Smooth muscle cell (in vitro differentiated cells): Measurements from ENCODE around the gene SAFB. TPM values are rescaled to one million over a fixed set of nuclear protein-coding genes. Genes with fewer than 3 reads are reported as not detected.
A peak's percentile ranks its signal among the peaks of the same experiment; 100 is the strongest.

Experiments used
- DNase-seq: peaks from one replicate; lab custom pipeline; 2025; ENCODE audit not compliant: unreplicated experiment; lab: John Stamatoyannopoulos, UW
- H2AFZ ChIP-seq: fragments of 200-600 bp; sonication (generic); 2 replicates; pipeline ENCODE4 v1.6.0; 2016; ENCODE audit warnings: antibody characterized with exemption, low read depth, mild to moderate bottlenecking
- H3F3A ChIP-seq: fragments of 200-600 bp; sonication (generic); 2 replicates; pipeline ENCODE4 v1.6.0; 2017; ENCODE audit warnings: antibody characterized with exemption, low read depth
- H3K27ac ChIP-seq: fragments of 200-600 bp; sonication (generic); 2 replicates; pipeline ENCODE4 v1.5.1; 2016; ENCODE audit warnings: low read depth, mild to moderate bottlenecking
- H3K27me3 ChIP-seq: fragments of 200-600 bp; sonication (generic); 2 replicates; pipeline ENCODE4 v1.6.1; 2016; ENCODE audit warnings: low read depth, mild to moderate bottlenecking
- H3K36me3 ChIP-seq: fragments of 200-600 bp; sonication (generic); 2 replicates; pipeline ENCODE4 v1.5.1; 2016; ENCODE audit warnings: low read depth
- H3K4me1 ChIP-seq: fragments of 200-600 bp; sonication (generic); 2 replicates; pipeline ENCODE4 v1.5.1; 2016; ENCODE audit warnings: low read depth
- H3K4me2 ChIP-seq: fragments of 200-600 bp; sonication (generic); 2 replicates; pipeline ENCODE4 v1.6.0; 2016; ENCODE audit warnings: mild to moderate bottlenecking
- H3K4me3 ChIP-seq: fragments of 200-600 bp; sonication (generic); 2 replicates; pipeline ENCODE4 v1.5.1; 2016; ENCODE audit warnings: mild to moderate bottlenecking
- H3K79me2 ChIP-seq: fragments of 200-600 bp; sonication (generic); 2 replicates; pipeline ENCODE4 v1.6.0; 2016; ENCODE audit warnings: low read depth, mild to moderate bottlenecking
- H3K9ac ChIP-seq: fragments of 200-600 bp; sonication (generic); 2 replicates; pipeline ENCODE4 v1.6.0; 2016; ENCODE audit warnings: low read depth
- H3K9me3 ChIP-seq: fragments of 200-600 bp; sonication (generic); replicated peaks from 2 replicates; pipeline ENCODE4 v1.5.1; 2016; ENCODE audit warnings: low read depth
- H4K20me1 ChIP-seq: fragments of 200-600 bp; sonication (generic); 2 replicates; pipeline ENCODE4 v1.6.0; 2016; ENCODE audit warnings: low read depth
- CTCF ChIP-seq: fragments of 200-600 bp; sonication (generic); IDR thresholded peaks from 2 replicates; pipeline ENCODE4 v1.5.1; 2017; ENCODE audit warnings: borderline replicate concordance, mild to moderate bottlenecking, antibody characterized with exemption; ENCODE audit not compliant: insufficient read depth, poor library complexity, severe bottlenecking
- WGBS: methylation state at CpG from one replicate; pipeline ENCODE4 v1.1.7; 2016; ENCODE audit warnings: low lambda C conversion rate; 5-methylcytosine and 5-hydroxymethylcytosine counted together
- polyA plus RNA-seq: library from polyadenylated mRNA; unstranded; fragments of >200 nt; fragmentation: Nextera tagmentation; extraction: Ambion mirVana; gene quantifications from 2 replicates; pipeline ENCODE4 v1.2.1, GENCODE V29; 2016
- total RNA-seq: library from RNA; depleted of rRNA; stranded (reverse); fragments of >200 nt; gene quantifications from 2 replicates; pipeline ENCODE4 v1.2.3, GENCODE V29; 2014

The SAFB gene
- total and polyA plus RNA-seq, 2 experiments from 2014 or later = 22.8 to 74.3 TPM

- peak; percentile 84 for TF ChIP-seq CTCF
- peaks cover 56% of the 10 kb centered on the region for H4K20me1 ChIP-seq
- under 1% methylated on average over 73 of the region's 73 CpGs for WGBS
- H3K4me1 ChIP-seq = peaks cover 10% of the 10 kb centered on the region
- H3K9me3 ChIP-seq = no peaks in the 10 kb centered on the region
- peaks cover 52% of the 10 kb centered on the region for H3K79me2 ChIP-seq
- peak; percentile 94 for DNase-seq
- H2AFZ ChIP-seq = no peak within 1 kb of the TSS
- H3K9ac ChIP-seq = peak within 1 kb of the TSS; percentile 88
- H3F3A ChIP-seq = peaks cover 20% of the 10 kb centered on the region
- peak within 1 kb of the TSS; percentile 69 for H3K27ac ChIP-seq
- H3K27me3 ChIP-seq = no peaks in the 10 kb centered on the region
- peak within 1 kb of the TSS; percentile 90 for H3K4me2 ChIP-seq
- peak within 1 kb of the TSS; percentile 74 for H3K4me3 ChIP-seq
- no peaks in the 10 kb centered on the region for H3K36me3 ChIP-seq
Observed at GRCh38 chr19:5690125-5690954, 67.5 kb downstream of the SAFB start, which contains the start of gene RPL36. Gene RPL36, plus strand, starts transcription at chr19:5690295. Its CDS starts 213 bp downstream, at chr19:5690508.

- Histone ChIP-seq H3K27ac (peak overlapping the region; percentile 69), H3K79me2 (peaks cover 58% of the 10 kb centered on the region), H4K20me1 (peaks cover 63% of the 10 kb centered on the region), H3K27me3 (no peaks in the 10 kb centered on the region), H3K9me3 (no peaks in the 10 kb centered on the region), H3F3A (peaks cover 14% of the 10 kb centered on the region), H3K4me3 (peak overlapping the region; percentile 74), H3K4me1 (peaks cover 10% of the 10 kb centered on the region), H3K9ac (peak overlapping the region; percentile 88), H3K4me2 (peak overlapping the region; percentile 90), H3K36me3 (no peaks in the 10 kb centered on the region), H2AFZ (no peak overlapping the region)
- WGBS = 8% methylated on average over 53 of the region's 54 CpGs
- no peak for TF ChIP-seq CTCF
- no peak for DNase-seq
Observed at GRCh38 chr19:5690955-5691821, 68.3 kb downstream of the SAFB start.

- H3K4me2 ChIP-seq = peak overlapping the region; percentile 90
- H3K4me1 ChIP-seq = peaks cover 10% of the 10 kb centered on the region
- H4K20me1 ChIP-seq = peaks cover 69% of the 10 kb centered on the region
- peak overlapping the region; percentile 69 for H3K27ac ChIP-seq
- H3K36me3 ChIP-seq = no peaks in the 10 kb centered on the region
- peak overlapping the region; percentile 88 for H3K9ac ChIP-seq
- peak overlapping the region; percentile 74 for H3K4me3 ChIP-seq
- peaks cover 58% of the 10 kb centered on the region for H3K79me2 ChIP-seq
- no peaks in the 10 kb centered on the region for H3K9me3 ChIP-seq
- H3F3A ChIP-seq = peaks cover 14% of the 10 kb centered on the region
- H3K27me3 ChIP-seq = no peaks in the 10 kb centered on the region
- TF ChIP-seq CTCF = no peak
- no peak for DNase-seq
- WGBS = 83% methylated on average over 42 of the region's 42 CpGs
- no peak overlapping the region for H2AFZ ChIP-seq
Observed at GRCh38 chr19:5691822-5692722, 69.2 kb downstream of the SAFB start.
